GM18511 (cell line): ENCODE measurements around the gene FAF1.
"Not testable (repeated sequence)": the region's sequence is repeated elsewhere in the genome, so short reads cannot be mapped to it uniquely, and the experiment has no call there.

ENCODE experiments used
- ATAC-seq: cut with Tn5 transposase; IDR thresholded peaks from one replicate; pipeline ENCODE4 v1.9.1; 2021; ENCODE audit warnings: mild to moderate bottlenecking, moderate library complexity; ENCODE audit not compliant: unreplicated experiment

FAF1 gene

GRCh38 chr1:50808296-50808695 lies 151.8 kb downstream of the FAF1 start:
- no peak for ATAC-seq

DNA sequence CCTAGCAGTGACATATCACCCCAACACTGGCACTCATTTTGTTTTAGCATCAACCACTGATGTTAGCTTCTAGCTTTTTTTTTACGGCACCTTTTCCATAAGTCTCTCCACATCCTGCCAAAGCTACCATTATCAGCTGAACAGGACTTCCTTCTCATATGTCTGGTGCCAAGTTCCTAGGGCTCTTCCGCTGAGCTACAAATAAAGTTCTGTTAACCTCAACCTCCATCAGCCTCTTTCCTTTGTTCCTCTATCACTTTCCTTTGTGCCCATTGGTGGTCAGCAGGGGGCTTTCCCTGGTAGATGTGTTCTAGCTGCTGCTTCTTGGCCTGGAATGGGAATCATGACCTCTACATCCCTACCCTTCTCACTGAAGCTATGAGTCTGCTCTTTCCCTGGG lies 163.8 kb downstream of the FAF1 start:
- ATAC-seq = no peak

GRCh38 chr1:50793521-50793920 lies 166.5 kb downstream of the FAF1 start:
- ATAC-seq = no peak

DNA sequence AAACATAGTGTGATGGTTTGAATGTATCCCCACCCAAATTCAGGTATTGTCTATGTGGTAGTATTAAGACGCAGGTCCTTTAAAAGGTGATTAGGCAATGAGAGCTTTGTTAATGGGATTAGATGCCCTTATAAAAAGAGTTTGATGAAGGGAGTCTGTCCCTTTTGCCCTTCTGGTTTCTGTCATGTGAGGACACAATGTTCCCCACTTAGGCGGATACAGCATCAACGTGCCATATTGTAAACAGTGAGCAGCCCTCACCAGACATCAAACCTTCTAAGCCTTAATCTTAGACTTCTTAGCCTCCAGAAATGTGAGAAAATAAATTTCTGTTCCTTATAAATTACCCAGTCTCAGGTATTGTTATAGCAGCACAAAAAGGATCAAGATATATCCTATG lies 172.8 kb downstream of the FAF1 start:
- ATAC-seq = no peak

GRCh38 chr1:50783286-50783685 lies 176.8 kb downstream of the FAF1 start:
- no peak for ATAC-seq

DNA sequence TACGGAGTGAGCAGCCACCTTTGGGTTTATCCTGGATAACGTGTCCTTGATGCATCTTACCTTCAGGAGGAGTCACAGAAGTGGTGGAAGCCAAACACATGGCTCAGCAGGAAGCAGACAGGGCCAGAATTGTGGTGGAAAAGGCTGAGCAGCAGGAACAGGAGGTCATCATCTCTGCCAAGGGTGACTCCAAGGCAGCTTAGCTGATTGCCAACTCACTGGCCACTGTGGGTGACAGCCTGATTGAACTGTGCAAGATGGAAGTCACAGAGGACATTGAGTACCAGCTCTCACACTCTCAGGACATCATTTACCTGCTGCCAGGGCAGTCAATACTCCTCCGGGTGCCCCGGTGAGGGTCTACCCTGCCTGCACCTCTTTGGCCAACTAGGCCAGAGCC lies 179.3 kb downstream of the FAF1 start:
- no peak for ATAC-seq

GRCh38 chr1:50779801-50780200 lies 180.3 kb downstream of the FAF1 start:
- ATAC-seq = no peak

- ATAC-seq = no peak
Measured at GRCh38 chr1:50775740-50776139, 184.3 kb downstream of the FAF1 start.

DNA sequence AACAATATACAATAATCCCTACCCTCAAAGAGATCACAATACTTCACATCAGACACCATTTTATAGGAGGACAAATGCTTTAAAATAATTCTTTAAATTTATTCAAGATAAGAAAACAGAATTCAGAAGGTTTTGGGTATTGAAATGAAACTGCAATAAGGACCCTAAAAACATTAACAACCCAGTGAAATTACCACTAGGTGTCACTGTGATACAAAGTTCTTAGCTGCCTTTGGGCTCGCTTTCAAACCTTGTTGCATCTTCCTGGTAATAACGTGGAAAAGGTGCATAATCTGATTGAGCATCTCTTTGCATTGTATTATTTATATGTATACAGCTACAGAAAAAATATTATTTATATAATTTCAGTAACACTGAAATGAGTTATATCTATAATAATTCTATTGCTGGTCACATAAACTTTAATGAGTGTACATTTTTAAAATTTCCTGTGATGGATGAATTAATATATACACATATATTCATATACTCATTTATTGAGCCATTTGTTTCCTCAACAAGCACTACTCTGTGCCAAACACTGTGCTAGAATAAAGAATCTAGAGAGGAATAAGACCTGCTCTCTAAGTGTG lies 185.2 kb downstream of the FAF1 start:
- peak; percentile 58 for ATAC-seq

DNA sequence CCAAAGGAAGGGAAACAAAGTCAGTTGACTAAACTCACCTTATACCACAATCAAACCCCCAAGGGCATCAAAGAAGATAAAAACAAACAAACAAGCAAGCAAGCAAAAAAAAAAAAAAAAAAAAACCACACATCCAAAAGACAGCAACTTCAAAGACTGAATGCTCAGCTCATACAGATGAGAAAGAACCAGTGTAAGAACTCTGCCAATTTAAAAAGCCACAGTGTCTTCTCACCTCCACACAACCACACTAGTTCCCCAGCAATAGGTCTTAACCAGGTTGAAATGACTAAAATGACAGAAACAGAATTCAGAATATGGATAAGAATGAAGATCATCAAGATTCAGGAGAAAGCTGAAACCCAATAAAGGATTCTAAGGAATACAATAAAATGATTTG lies 193.4 kb downstream of the FAF1 start:
- ATAC-seq = no peak

DNA sequence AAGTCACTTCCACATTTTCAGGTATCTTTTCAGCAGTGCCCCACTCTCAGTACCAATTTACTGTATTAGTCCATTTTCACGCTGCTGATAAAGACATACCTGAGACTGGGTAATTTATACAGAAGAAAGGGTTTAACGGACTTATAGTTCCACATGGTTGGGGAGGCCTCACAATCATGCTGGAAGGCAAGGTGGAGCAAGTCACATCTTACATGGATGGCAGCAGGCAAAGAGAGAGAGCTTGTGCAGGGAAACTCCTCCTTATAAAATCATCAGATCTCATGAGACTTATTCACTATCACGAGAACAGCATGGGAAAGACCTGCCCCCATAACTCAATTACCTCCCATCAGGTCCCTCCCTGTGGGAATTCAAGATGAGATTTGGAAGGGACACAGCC lies 203.5 kb downstream of the FAF1 start:
- not testable (repeated sequence) for ATAC-seq

DNA sequence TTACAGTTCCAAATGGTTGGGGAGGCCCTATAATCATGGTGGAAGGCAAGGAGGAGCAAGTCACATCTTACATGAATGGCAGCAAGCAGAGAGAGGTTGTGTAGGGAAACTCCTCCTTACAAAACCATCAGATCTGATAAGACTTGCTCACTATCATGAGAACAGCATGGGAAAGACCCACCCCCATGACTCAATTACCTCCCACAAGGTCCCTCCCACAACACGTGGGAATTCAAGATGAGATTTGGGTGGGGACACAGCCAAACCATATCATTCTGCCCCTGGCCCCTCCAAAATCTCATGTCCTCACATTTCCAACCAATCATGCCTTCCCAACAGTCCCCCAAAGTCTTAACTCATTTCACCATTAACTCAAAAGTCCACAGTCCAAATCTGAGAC lies 205.3 kb downstream of the FAF1 start:
- not testable (repeated sequence) for ATAC-seq

DNA sequence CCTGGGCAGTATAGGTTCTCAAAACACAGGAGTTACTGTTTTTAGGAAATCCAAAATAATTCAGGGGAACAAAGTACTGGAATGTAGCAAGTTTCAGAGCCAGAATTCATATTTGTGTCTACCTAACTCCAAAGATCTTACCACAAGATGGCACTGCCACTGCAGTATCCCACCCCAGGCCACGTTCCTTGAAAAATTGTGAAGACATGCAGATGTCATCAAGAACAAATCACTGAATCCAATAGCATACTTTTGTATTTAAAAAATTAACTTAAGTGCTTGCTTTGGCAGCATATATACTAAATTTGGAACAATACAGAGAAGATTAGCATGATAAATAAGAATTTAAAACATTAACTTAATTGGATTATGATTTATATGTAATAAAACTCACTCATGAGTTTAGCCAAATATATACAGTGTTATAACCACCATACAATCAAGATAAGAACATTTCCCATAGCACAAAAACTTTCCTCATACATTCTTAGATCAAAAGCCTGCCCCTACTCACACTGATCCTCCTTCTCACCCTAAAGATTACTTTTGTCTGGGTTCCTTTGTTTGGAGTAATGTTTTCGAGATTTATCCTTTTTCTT lies 209.9 kb downstream of the FAF1 start:
- ATAC-seq = no peak

DNA sequence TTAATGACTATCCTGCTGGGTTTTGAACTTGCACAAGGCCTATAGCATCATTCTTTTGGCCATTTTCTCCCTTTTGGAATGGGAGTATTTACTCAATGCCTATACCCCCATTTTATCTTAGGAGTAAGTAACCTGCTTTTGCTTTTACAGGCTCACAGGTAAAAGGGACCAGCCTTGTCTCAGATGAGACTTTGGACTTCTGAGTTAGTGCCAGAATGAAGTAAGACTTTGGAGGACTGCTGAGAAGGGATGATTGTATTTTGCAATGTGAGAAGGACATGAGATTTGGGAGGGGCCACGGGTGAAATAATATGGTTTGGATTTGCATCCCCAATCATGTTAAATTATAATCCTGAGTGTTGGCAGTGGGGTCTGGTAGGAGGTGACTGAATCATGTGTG lies 212.7 kb downstream of the FAF1 start:
- no peak for ATAC-seq

GRCh38 chr1:50742523-50742922 lies 217.5 kb downstream of the FAF1 start:
- ATAC-seq = no peak

DNA sequence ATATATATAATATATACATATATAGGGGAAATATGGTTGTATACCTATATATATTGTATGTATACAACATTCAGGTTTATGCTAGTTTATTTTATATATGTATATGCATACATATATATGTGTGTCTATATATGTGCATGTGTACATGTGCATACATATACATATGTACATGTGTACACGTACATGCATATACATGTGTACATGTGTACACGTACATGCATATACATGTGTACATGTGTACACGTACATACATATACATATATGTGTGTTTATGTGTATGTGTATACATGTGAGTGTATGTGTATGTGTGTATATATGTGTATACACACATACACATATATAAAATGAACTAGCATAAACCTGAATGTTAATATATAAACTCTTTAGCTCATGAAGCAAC lies 220.9 kb downstream of the FAF1 start:
- ATAC-seq = no peak

- no peak for ATAC-seq
Measured at GRCh38 chr1:50735443-50735842, 224.6 kb downstream of the FAF1 start.

DNA sequence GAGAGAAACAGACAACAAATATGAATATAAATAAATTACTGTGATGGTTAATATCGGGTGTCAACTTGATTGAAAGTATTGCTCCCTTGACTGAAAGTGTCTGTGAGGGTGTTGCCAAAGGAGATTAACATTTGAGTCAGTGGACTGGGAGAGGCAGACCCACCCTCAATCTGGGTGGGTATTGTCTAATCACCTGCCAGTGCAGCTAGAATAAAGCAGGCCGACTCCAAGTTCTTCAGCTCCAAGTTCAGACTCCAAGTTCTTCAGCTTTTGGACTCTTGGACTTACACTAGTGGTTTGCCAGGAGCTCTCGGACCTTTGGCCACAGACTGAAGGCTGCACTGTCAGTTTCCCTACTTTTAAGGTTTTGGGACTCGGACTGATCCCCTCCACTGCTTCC lies 232.5 kb downstream of the FAF1 start:
- ATAC-seq = not testable (repeated sequence)

DNA sequence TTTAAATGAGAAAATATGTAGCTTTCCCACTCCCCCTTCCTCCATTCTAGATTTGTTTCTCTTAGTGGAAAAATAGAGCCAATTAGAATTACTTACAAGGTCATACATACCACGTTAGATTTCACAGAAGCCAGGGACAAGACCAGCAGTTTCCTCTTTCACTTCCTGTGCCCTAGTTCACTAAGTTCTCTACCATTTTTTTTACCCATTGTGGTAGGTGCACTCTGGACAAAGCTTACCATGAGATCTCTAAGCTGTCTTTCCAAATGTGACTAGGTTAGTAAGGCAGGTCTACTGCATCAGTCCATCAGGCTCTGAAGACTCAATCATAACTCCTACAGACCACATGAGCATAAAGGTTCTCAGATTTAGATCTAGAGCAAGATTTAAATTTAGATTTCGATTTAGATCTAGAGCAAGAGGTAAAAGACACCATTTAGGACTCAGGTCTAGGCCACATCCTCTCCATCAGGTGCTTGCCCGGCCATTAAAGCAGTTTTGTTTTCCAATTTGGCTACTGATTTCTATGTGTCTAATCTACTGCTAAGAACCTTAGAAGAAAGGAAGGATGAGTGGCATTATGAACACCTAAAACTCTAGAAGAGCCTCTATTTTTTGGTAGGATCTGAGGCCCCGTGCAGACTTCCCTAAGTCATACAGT lies 235.3 kb downstream of the FAF1 start:
- peak; percentile 89 for ATAC-seq

- ATAC-seq = no peak
Measured at GRCh38 chr1:50720457-50721053, 239.5 kb downstream of the FAF1 start.

- ATAC-seq = no peak
Measured at GRCh38 chr1:50719126-50719525, 240.9 kb downstream of the FAF1 start.

DNA sequence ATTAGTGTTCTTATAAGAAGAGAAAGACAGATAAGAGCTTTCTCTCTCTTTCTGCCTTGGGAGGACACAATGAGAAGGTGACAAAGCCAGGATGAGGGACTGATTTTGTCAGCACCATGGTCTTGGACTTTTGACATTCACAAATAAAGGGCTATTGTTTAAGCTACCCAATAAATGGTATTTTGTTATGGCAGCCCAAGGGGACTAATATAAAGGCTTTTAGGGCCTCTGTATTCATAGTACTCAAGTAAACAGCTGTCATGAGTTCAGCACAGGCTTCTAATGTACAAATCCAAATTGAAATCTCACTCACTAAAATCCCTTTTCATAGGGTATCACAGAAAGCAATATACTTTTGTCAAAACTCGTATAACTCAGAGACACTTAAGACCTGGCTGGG lies 242.7 kb downstream of the FAF1 start:
- no peak for ATAC-seq
